ENCODE results near the gene CCDC28B.

Gene CCDC28B

GRCh38 chr1:32195531-32195930 lies 4.9 kb upstream of the CCDC28B start:
- TF ChIP-seq TCF12 (IDR thresholded peaks at IDR 0.05; ENCODE audit: low read depth) (no peak), TAF1 (IDR thresholded peaks at IDR 0.05; ENCODE audit: low read depth) (no peak), CREB1 (IDR thresholded peaks at IDR 0.05; ENCODE audit: low read depth) (no peak), REST (IDR thresholded peaks at IDR 0.05; ENCODE audit: low read depth) (no peak), YY1 (IDR thresholded peaks at IDR 0.05; ENCODE audit: low read depth) (no peak), RAD21 (IDR thresholded peaks at IDR 0.05; ENCODE audit: low read depth) (no peak), TEAD4 (IDR thresholded peaks at IDR 0.05) (no peak)

- TF ChIP-seq EGR1 (IDR thresholded peaks at IDR 0.05) = no peak
- no peak for TF ChIP-seq ZBTB7A (IDR thresholded peaks at IDR 0.05; ENCODE audit: low read depth)
- no peak for TF ChIP-seq USF1 (IDR thresholded peaks at IDR 0.05)
- TF ChIP-seq MAX (IDR thresholded peaks at IDR 0.05) = no peak
- TF ChIP-seq CEBPB (IDR thresholded peaks at IDR 0.05) = no peak
- TF ChIP-seq TEAD4 (IDR thresholded peaks at IDR 0.05) = no peak
- no peak for TF ChIP-seq FOXM1 (IDR thresholded peaks at IDR 0.05; ENCODE audit: borderline replicate concordance, low read depth)
- no peak for TF ChIP-seq REST (IDR thresholded peaks at IDR 0.05; ENCODE audit: low read depth)
- TF ChIP-seq TAF1 (IDR thresholded peaks at IDR 0.05; ENCODE audit: low read depth) = no peak
Observed at GRCh38 chr1:32195972-32196823, 4.2 kb upstream of the CCDC28B start.

GRCh38 chr1:32197074-32197473 lies 3.3 kb upstream of the CCDC28B start:
- no peak for TF ChIP-seq CEBPB (IDR thresholded peaks at IDR 0.05)
- no peak for TF ChIP-seq MAX (IDR thresholded peaks at IDR 0.05)
- TF ChIP-seq USF1 (IDR thresholded peaks at IDR 0.05) = no peak
- TF ChIP-seq RAD21 (IDR thresholded peaks at IDR 0.05; ENCODE audit: low read depth) = no peak
- no peak for TF ChIP-seq EGR1 (IDR thresholded peaks at IDR 0.05)
- TF ChIP-seq CREB1 (IDR thresholded peaks at IDR 0.05; ENCODE audit: low read depth) = no peak
- no peak for TF ChIP-seq TAF1 (IDR thresholded peaks at IDR 0.05; ENCODE audit: low read depth)
- TF ChIP-seq YY1 (IDR thresholded peaks at IDR 0.05; ENCODE audit: low read depth) = no peak
- no peak for TF ChIP-seq EP300 (IDR thresholded peaks at IDR 0.05; ENCODE audit: borderline replicate concordance)
- no peak for TF ChIP-seq NFIC (IDR thresholded peaks at IDR 0.05)
- no peak for TF ChIP-seq TCF12 (IDR thresholded peaks at IDR 0.05; ENCODE audit: low read depth)
- TF ChIP-seq TEAD4 (IDR thresholded peaks at IDR 0.05) = no peak

- TF ChIP-seq TAF1 (IDR thresholded peaks at IDR 0.05; ENCODE audit: low read depth) (no peak), REST (IDR thresholded peaks at IDR 0.05; ENCODE audit: low read depth) (no peak), TCF12 (IDR thresholded peaks at IDR 0.05; ENCODE audit: low read depth) (no peak), NFIC (IDR thresholded peaks at IDR 0.05) (no peak), RAD21 (IDR thresholded peaks at IDR 0.05; ENCODE audit: low read depth) (no peak), YY1 (IDR thresholded peaks at IDR 0.05; ENCODE audit: low read depth) (no peak), TEAD4 (IDR thresholded peaks at IDR 0.05) (no peak), USF1 (IDR thresholded peaks at IDR 0.05) (no peak), ZBTB7A (IDR thresholded peaks at IDR 0.05; ENCODE audit: low read depth) (no peak), CREB1 (IDR thresholded peaks at IDR 0.05; ENCODE audit: low read depth) (no peak), MAX (IDR thresholded peaks at IDR 0.05) (no peak), FOXM1 (IDR thresholded peaks at IDR 0.05; ENCODE audit: borderline replicate concordance, low read depth) (no peak), EGR1 (IDR thresholded peaks at IDR 0.05) (no peak), CEBPB (IDR thresholded peaks at IDR 0.05) (no peak), EP300 (IDR thresholded peaks at IDR 0.05; ENCODE audit: borderline replicate concordance) (no peak)
Observed at GRCh38 chr1:32197837-32198236, 2.6 kb upstream of the CCDC28B start.
